HG03097 (cell line): ENCODE measurements around the gene TTK.
"Not testable (repeated sequence)": the region's sequence is repeated elsewhere in the genome, so short reads cannot be mapped to it uniquely, and the experiment has no call there.

Experiments used
- ATAC-seq: cut with Tn5 transposase; IDR thresholded peaks from one replicate; pipeline ENCODE4 v1.9.1; 2021; ENCODE audit not compliant: unreplicated experiment, low FRiP score

TTK gene

DNA sequence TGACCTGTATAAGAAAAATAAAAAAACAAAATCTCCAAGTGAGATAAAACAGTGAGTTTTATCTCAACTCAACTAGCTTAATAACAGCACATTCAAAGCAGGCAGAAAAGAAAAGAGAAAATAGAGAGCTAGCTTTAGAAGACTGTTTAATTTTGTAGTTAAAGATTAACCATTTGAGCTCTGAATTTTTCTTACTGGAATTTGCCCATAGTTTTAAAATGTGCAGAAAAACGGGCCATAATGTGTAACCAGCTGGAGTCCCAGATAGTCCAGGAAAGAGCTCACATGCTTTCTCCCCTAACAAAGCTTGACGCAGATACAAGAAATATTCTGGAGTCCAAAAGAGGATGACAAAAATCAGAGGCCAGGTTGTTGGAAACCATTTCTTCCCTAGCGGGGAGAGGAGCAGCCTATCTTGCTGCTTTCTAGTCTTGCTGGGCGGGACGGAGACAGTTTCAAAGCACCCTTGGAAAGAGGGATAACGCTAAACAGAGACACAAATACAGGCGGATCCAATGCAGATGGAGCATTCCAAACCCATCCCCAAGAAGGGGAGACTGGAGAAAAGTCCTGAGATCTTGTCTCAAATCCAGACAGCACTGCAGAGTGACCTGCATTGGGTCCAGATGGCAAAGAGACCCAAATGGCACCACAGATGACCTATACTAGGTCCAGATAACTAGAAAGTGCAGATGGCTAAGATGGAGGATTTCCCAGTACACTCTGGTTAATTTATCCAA is 16.1 kb downstream of the TTK start:
- ATAC-seq: no peak

DNA sequence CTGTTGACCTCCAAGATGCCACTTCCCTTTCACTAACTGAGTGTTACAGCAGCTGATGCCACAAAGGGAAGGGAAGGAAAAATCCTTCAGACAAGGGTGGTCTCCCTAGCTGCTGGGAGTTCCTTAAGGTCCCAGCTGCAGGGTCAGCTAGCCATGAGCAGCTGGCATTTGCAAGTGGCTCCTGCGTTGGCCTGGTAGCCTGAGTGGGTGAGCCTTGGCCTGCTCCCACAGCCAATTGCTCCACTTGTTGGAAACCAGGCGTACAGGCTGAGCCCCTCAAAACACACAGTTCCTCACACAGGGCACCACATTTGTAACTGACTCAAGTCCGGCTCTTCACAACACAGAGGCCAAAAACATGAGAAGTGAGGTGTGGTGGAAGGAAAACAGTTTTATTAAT is 16.7 kb downstream of the TTK start:
- no peak for ATAC-seq

DNA sequence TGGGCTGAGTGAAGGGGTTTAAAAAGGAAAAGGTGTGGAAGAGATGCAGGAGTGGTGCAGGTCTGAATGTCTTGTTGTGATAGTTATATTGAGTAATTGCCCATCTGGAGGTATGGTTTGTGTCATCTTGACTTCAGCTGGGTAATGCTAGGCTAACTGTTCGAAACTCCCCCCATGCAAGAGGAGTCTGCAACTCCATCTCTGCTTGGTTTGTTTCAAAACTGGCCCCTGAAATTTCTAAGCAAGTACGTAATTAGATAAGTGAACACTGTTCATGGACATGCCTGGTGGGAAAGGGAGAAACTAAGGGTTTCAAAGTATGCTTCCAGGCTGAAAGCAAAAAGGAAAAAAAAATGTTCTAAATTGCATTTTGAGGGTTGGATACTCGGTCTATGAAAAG is 17.1 kb downstream of the TTK start:
- ATAC-seq: no peak

DNA sequence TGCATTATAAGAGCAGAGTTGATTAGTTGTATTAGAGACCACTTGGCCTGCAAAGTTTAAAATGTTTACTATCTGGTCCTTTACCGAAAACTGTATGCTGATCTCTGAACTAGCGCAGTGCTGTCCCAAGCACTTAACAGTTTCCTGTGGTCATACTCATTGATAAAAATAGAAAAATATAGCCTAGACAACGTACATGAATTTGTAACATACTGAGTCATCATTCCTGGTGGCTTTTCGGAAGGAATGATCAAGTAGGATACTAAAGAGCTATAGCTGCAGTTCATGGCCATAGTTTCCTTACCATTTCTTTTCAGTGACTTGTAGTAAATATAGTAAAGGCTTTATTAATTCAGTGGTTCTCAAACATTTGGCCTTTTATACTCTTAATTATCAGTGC is 18.4 kb downstream of the TTK start:
- no peak for ATAC-seq

DNA sequence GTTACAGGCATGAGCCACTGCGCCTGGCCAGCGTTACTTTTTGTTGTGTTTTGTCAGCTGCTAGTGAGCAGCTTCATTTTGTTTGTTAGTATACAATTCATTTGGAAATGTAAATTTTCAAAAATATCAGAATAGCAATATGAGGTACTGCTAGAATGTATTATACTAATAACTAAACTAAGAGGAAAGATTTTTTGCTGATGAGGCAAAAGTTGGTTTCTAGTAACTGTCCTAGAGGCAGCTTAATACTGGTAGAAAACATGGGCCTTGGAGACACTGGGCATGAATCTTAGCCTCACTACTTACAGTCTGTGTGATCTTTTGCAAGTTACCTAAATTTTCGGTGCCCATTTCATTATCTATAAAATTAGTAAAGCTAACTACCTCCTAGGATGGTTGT is 24.1 kb downstream of the TTK start:
- ATAC-seq: no peak

DNA sequence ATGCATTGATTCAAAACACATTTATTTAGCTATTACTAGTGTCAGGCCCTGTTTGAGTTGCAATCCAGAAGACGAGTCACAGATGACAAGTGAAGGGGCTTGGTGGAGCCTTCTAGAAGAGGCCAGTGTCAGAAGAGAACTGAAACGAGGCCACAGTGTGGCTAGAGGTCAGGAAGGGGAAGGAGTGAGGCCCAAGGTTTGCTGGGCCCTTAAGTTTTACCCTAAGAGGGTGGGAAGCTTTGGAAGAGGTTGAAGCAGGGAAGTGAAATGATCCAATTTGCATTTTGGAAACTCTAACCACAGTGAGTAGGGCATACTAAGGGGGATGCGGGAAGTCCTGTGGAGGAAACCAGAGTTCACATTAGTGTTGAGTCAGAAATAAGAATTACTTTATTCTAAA is 25.0 kb downstream of the TTK start:
- ATAC-seq: peak; percentile 81

DNA sequence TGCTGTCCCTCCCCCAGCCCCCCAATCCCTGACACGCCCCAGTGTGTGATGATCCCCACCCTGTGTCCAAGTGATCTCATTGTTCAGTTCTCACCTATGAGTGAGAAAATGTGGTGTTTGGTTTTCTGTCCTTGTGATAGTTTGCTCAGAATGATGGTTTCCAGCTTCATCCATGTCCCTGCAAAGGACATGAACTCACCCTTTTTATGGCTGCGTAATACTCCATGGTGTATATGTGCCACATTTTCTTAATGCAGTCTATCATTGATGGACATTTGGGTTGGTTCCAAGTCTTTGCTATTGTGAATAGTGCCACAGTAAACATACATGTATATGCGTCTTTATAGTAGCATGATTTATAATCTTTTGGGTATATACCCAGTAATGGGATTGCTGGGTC is 43.8 kb downstream of the TTK start:
- not testable (repeated sequence) for ATAC-seq

DNA sequence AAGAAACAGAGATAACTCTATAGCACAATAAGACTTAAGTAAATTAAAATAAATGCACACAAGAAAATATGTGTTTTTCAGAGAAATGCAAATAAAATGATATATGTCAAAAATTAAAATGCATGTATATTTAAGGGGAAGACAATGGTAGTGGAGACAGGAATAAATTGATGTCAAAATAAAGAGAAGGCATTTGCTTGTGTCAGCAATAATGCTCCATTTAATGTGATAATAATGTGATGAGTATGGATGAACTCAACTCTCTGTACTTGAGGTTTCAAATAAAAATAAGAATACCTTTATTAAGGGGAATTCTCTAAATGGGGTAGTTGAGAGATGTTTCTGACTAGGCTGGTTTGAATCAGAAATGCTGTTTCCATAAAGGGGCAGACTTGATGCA is 56.3 kb downstream of the TTK start:
- no peak for ATAC-seq

DNA sequence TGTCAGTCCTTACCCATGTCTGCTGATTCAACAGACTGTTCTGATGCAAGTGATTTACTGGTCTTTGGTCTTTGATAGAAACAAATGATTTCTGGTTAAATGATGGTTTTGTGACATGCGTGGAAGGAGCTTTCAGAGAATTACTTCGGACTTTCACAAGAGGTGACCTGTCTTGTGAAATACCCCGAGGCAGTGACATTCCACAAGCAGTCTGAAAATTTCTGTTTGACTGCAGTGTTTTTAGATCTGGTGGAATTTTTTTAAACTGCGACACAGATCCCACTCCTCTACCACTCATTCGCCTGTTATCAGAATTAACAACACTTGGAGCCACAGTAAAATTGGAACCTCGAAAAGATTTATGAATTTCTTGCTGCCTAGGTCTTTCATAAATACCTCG is 63.7 kb downstream of the TTK start:
- ATAC-seq: not testable (repeated sequence)

DNA sequence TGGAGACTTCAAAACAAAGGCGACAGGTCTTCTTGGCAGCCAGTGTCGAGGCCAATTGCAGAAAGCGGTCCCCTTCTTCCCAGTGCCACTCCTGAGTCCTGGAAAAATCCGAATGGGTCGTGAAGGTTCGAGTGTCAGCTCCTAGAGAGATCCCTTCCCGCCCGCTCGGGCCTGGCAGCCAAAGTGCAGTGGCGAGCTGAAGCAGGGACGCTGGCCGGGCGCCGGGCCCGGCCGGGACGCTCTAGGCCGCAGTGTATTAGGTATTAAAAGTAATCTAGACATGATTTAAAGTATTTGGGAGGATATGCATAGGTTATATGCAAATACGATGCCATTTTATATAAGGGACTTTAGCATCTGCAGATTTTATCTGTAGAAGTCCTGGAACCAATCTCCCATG is 66.0 kb downstream of the TTK start:
- not testable (repeated sequence) for ATAC-seq

DNA sequence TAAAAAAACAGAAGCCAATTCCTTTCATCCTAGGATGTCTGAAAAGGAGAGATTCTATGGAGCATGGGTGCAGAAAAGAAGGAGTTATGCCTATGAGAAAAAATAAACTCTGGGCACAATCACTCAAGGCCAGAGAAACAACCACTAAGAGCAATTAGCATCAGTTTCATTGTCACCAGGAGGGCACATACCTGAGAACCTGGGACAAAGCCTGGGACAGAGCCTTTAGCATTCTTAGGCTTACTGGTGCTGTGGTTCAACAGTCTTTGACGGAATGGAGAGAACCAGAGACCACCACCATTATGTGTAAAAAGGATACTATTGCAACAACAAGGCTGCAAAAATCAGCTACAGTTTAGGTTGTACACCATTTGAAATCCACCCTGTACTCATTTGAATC is 72.6 kb downstream of the TTK start:
- no peak for ATAC-seq

DNA sequence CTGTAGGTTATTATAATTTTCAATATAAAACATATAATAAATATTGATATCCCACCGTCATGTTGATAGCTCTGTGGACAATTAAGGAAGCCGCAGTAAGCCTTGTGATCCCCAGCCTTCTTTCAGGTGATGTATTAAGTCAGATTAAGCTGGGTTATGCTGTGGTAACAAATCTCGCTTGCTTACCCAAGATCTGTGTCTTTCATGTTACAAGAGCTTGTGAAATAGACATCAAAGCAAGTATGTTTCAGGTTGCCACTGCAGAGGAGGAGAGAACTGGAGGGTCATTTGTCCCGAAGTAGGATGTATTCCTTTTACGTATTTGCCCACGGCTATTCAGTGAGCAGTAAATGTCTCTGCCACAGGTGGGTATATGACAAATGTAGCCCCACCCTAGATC is 84.2 kb downstream of the TTK start:
- ATAC-seq: no peak

DNA sequence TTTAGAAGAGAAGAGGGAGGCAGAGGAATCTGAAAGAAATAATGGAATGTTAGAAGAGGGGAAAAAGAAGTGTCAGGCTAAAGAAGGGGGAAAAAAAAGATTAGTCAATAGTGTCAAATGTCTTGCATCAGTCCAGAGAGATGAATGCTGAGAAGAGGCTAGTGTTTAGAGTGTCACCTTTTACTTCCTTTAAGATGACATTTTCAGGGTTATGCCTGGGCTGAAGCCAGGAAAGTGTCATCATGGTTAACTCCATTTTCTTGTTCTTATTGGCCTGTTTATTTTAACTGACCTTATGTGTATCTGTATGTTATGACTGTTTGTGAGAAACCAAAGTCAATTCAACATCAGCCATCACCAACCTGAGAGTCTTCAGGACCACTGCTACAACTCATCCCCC is 87.1 kb downstream of the TTK start:
- no peak for ATAC-seq
